ENCODE data around the gene TSPAN15.

GRCh38 chr10:69455006-69455763, 3.9 kb downstream of the TSPAN15 start:
- TF ChIP-seq, protein P1, sequence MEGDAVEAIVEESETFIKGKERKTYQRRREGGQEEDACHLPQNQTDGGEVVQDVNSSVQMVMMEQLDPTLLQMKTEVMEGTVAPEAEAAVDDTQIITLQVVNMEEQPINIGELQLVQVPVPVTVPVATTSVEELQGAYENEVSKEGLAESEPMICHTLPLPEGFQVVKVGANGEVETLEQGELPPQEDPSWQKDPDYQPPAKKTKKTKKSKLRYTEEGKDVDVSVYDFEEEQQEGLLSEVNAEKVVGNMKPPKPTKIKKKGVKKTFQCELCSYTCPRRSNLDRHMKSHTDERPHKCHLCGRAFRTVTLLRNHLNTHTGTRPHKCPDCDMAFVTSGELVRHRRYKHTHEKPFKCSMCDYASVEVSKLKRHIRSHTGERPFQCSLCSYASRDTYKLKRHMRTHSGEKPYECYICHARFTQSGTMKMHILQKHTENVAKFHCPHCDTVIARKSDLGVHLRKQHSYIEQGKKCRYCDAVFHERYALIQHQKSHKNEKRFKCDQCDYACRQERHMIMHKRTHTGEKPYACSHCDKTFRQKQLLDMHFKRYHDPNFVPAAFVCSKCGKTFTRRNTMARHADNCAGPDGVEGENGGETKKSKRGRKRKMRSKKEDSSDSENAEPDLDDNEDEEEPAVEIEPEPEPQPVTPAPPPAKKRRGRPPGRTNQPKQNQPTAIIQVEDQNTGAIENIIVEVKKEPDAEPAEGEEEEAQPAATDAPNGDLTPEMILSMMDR (conservative IDR thresholded peaks at IDR 0.05) = no peak
- TF ChIP-seq EZH2 (IDR thresholded peaks at IDR 0.05; ENCODE audit: low read depth) = no peak
